Fibroblast of lung (primary cell): ENCODE measurements around the gene ZNF445. TPM values are rescaled to one million over a fixed set of nuclear protein-coding genes. Genes with fewer than 3 reads are reported as not detected.
"Not testable (repeated sequence)": the region's sequence is repeated elsewhere in the genome, so short reads cannot be mapped to it uniquely, and the experiment has no call there.

Experiments used
- DNase-seq, 2 donors: peaks; one replicate each; pipeline versions ENCODE4 v3.0.0 to v3.0.0-alpha.2; 2010; ENCODE audit warnings: low read depth in 2 of 2
- H2AFZ ChIP-seq: 2 replicates; pipeline ENCODE4 v1.5.1; 2012; ENCODE audit warnings: low read length, control low read depth, inconsistent platforms
- H3K27ac ChIP-seq: 2 replicates; pipeline ENCODE4 v1.5.1; 2011; ENCODE audit warnings: low read length, control low read depth; ENCODE audit not compliant: insufficient read depth
- H3K27me3 ChIP-seq: 2 replicates; pipeline ENCODE4 v1.5.1; 2011; ENCODE audit warnings: mild to moderate bottlenecking, low read length; ENCODE audit not compliant: control insufficient read depth, insufficient read depth
- H3K36me3 ChIP-seq: 2 replicates; pipeline ENCODE4 v1.5.1; 2011; ENCODE audit warnings: low read length; ENCODE audit not compliant: control insufficient read depth, insufficient read depth
- H3K4me1 ChIP-seq: 2 replicates; pipeline ENCODE4 v1.5.1; 2011; ENCODE audit warnings: low read length; ENCODE audit not compliant: control insufficient read depth, insufficient read depth; ENCODE audit errors: extremely low read depth
- H3K4me2 ChIP-seq: 2 replicates; pipeline ENCODE4 v1.5.1; 2011; ENCODE audit warnings: low read length, control low read depth; ENCODE audit not compliant: insufficient read depth; ENCODE audit errors: extremely low read depth
- H3K4me3 ChIP-seq, 4 experiments: fragments of 200-600 bp in 1 of 4; sonication (generic) in 1 of 4; replicated peaks in 1 of 4; 2 replicates each; pipeline ENCODE4 v1.5.1; 2011 to 2016; ENCODE audit warnings: low read length in 4 of 4, low read depth in 3 of 4, mild to moderate bottlenecking in 3 of 4, control low read depth in 2 of 4, inconsistent platforms in 1 of 4, mixed read lengths in 1 of 4; ENCODE audit not compliant: insufficient read depth in 1 of 4; ENCODE audit errors: control extremely low read depth in 1 of 4
- H3K79me2 ChIP-seq: 2 replicates; pipeline ENCODE4 v1.5.1; 2012; ENCODE audit warnings: mild to moderate bottlenecking, low read length, inconsistent platforms; ENCODE audit not compliant: control insufficient read depth, insufficient read depth
- H3K9ac ChIP-seq: 2 replicates; pipeline ENCODE4 v1.5.1; 2011; ENCODE audit warnings: mild to moderate bottlenecking, low read length, control low read depth; ENCODE audit not compliant: insufficient read depth
- H3K9me3 ChIP-seq: 2 replicates; pipeline ENCODE4 v1.5.1; 2012; ENCODE audit warnings: low read depth, low read length; ENCODE audit not compliant: control insufficient read depth, insufficient read depth
- H4K20me1 ChIP-seq: 2 replicates; pipeline ENCODE4 v1.5.1; 2011; ENCODE audit warnings: low read length; ENCODE audit not compliant: control insufficient read depth, insufficient read depth; ENCODE audit errors: extremely low read depth
- EZH2 ChIP-seq: IDR thresholded peaks from 2 replicates; pipeline ENCODE4 v1.5.1; 2012; ENCODE audit warnings: low read length, control low read depth, mild to moderate bottlenecking; ENCODE audit errors: missing control alignments
- polyA plus RNA-seq, 2 donors: library from polyadenylated mRNA; depleted of rRNA in 1 of 2; stranded (reverse) in 1 of 2; unstranded in 1 of 2; fragments of >200 nt; gene quantifications; 2 replicates each; pipeline ENCODE4 v1.2.1, GENCODE V29; 2011 to 2012; ENCODE audit warnings: missing spikeins in 1 of 2
- total RNA-seq: library from RNA; depleted of rRNA; stranded (reverse); fragments of >200 nt; gene quantifications from 2 replicates; pipeline ENCODE4 v1.2.1, GENCODE V29; 2014
- TF ChIP-seq, protein P1 (sequence below), 2 donors: IDR thresholded peaks in 1 of 2; conservative IDR thresholded peaks in 1 of 2; 1 replicate in 1 of 2; 2 replicates in 1 of 2; pipeline ENCODE4 v1.5.1; 2011 to 2012; ENCODE audit warnings: low read length in 2 of 2, control low read depth in 1 of 2, inconsistent platforms in 1 of 2, low read depth in 1 of 2, mild to moderate bottlenecking in 1 of 2

ZNF445 gene
- total and polyA plus RNA-seq, 2 donors (not counting 1 experiment from before 2014, with no cell fraction given): 4.5 to 9.1 TPM

DNA sequence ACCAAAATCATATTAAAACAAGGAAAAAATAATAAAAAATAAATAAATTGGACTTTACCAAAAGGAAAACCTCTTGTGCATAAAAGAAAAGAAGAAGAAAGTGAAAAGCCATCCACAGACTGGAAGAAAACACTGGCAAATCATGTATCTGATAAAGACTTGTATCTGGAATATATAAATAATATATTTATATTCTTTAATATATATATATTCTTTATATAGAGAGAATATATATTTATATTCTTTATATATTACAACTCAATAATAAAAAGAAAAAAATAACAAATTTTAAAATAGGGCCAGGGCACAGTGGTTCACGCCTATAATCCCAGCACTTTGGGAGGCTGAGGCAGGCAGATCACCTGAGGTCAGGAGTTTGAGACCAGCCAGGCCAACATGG is 27.1 kb upstream of the ZNF445 start:
- Histone ChIP-seq H3K79me2 (peaks cover 11% of the 10 kb centered on the region), H3K27ac (no peak overlapping the region), H4K20me1 (no peaks in the 10 kb centered on the region), H3K36me3 (no peaks in the 10 kb centered on the region), H3K4me1 (no peaks in the 10 kb centered on the region), H3K9me3 (no peaks in the 10 kb centered on the region), H2AFZ (no peak overlapping the region), H3K27me3 (no peaks in the 10 kb centered on the region), H3K9ac (no peak overlapping the region), H3K4me2 (no peak overlapping the region), H3K4me3 (no peak overlapping the region)
- DNase-seq: no peak
- TF ChIP-seq EZH2: no peak
- TF ChIP-seq, protein P1, sequence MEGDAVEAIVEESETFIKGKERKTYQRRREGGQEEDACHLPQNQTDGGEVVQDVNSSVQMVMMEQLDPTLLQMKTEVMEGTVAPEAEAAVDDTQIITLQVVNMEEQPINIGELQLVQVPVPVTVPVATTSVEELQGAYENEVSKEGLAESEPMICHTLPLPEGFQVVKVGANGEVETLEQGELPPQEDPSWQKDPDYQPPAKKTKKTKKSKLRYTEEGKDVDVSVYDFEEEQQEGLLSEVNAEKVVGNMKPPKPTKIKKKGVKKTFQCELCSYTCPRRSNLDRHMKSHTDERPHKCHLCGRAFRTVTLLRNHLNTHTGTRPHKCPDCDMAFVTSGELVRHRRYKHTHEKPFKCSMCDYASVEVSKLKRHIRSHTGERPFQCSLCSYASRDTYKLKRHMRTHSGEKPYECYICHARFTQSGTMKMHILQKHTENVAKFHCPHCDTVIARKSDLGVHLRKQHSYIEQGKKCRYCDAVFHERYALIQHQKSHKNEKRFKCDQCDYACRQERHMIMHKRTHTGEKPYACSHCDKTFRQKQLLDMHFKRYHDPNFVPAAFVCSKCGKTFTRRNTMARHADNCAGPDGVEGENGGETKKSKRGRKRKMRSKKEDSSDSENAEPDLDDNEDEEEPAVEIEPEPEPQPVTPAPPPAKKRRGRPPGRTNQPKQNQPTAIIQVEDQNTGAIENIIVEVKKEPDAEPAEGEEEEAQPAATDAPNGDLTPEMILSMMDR (conservative IDR thresholded peaks at IDR 0.05 in 1 of 2, IDR thresholded peaks at IDR 0.05 in 1 of 2; ENCODE audit: low read depth in 1 of 2, low read length in 2 of 2): no peak

DNA sequence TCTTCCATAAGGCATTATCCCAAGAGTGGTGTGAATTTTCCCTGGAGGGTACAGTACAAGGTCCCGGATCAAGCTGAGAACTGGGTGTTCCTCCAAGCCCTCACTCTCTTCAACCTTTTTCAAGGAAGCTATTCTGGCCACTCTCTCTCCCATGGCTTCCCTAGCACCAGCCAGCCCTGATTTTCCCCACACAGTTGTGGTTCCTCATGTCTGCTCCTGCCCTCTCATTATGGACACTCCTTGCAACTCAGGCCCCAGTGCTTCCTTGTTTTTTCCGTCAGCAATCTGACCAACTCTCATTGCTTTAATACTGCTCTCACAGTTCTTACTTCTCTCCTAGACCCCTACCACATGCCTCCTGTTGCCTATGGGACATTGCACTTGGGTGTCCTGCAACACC is 25.7 kb upstream of the ZNF445 start:
- H3K27me3 ChIP-seq, H3K4me1 ChIP-seq, H2AFZ ChIP-seq, H3K36me3 ChIP-seq, H3K9me3 ChIP-seq, H3K79me2 ChIP-seq, H4K20me1 ChIP-seq, H3K27ac ChIP-seq, H3K4me3 ChIP-seq, H3K4me2 ChIP-seq, DNase-seq, H3K9ac ChIP-seq: not testable (repeated sequence)

DNA sequence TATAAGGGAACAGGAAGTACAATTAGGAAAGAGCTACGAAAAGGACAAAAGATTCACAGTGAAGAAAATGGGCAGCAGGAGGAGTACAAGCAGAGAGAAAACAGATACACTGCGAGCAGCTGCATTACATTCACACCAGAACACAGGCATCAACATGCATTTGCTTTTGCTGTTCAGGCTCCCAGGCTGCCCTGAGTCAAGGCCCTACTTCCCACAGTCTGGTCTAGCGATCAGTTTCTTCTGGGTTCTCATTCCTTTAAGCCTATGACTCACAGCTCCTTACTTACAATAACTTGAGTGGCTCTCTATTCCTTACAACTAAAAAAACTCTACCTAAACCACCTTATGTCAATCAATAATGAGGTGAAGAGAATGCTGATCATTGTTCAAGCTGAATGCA is 24.5 kb upstream of the ZNF445 start:
- no peak overlapping the region for H3K4me2 ChIP-seq
- no peaks in the 10 kb centered on the region for H3K79me2 ChIP-seq
- H3K4me3 ChIP-seq: no peak overlapping the region
- no peak overlapping the region for H2AFZ ChIP-seq
- peak in 1 of 2 donors; percentile 29 for DNase-seq
- no peaks in the 10 kb centered on the region for H3K9me3 ChIP-seq
- H3K4me1 ChIP-seq: no peaks in the 10 kb centered on the region
- no peak for TF ChIP-seq EZH2
- TF ChIP-seq, protein P1 (conservative IDR thresholded peaks at IDR 0.05 in 1 of 2, IDR thresholded peaks at IDR 0.05 in 1 of 2; ENCODE audit: low read depth in 1 of 2, low read length in 2 of 2): no peak
- H4K20me1 ChIP-seq: no peaks in the 10 kb centered on the region
- no peak overlapping the region for H3K27ac ChIP-seq
- no peaks in the 10 kb centered on the region for H3K27me3 ChIP-seq
- H3K36me3 ChIP-seq: no peaks in the 10 kb centered on the region
- no peak overlapping the region for H3K9ac ChIP-seq

DNA sequence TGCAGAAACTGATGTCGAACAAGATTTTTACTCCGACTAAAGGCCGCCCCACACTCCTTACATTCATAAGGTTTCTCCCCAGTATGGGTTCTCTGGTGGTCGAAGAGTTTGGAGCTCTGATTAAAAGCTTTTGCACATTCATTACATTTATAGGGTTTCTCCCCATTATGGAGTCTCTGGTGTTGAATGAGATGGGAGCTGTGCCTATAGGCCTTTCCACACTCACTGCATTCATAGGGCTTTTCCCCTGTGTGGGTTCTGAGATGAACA is 22.4 kb upstream of the ZNF445 start:
- not testable (repeated sequence) for H3K27ac ChIP-seq, H3K4me1 ChIP-seq, H3K4me3 ChIP-seq, H3K4me2 ChIP-seq, DNase-seq, H4K20me1 ChIP-seq, H3K9ac ChIP-seq, H3K9me3 ChIP-seq, H3K36me3 ChIP-seq, H3K27me3 ChIP-seq, H3K79me2 ChIP-seq, H2AFZ ChIP-seq
